ENCODE measurements around the gene ZBTB8OS.
A peak's percentile ranks its signal among the peaks of the same experiment; 100 is the strongest.
"Not testable (repeated sequence)": the region's sequence is repeated elsewhere in the genome, so short reads cannot be mapped to it uniquely, and the experiment has no call there.

The ZBTB8OS gene

GRCh38 chr1:32650752-32651460, 556 bp upstream of the ZBTB8OS start, which contains the start of gene RBBP4:
Gene RBBP4 (plus strand): TSS chr1:32651208. CDS start chr1:32651307, 99 bp downstream.
- peak; percentile 85 for DNase-seq (ENCODE audit: low read depth)

- no peak for DNase-seq (ENCODE audit: low read depth)
Measured at GRCh38 chr1:32647308-32648134, 2.8 kb downstream of the ZBTB8OS start.

- DNase-seq (ENCODE audit: low read depth), result no peak
Measured at GRCh38 chr1:32644426-32644825, 5.9 kb downstream of the ZBTB8OS start.

GRCh38 chr1:32642292-32642827, 8.0 kb downstream of the ZBTB8OS start:
- not testable (repeated sequence) for DNase-seq (ENCODE audit: low read depth)

- DNase-seq (ENCODE audit: low read depth), result no peak
Measured at GRCh38 chr1:32639489-32640075, 10.8 kb downstream of the ZBTB8OS start.

GRCh38 chr1:32636914-32637645, 13.3 kb downstream of the ZBTB8OS start:
- no peak for DNase-seq (ENCODE audit: low read depth)

GRCh38 chr1:32635508-32636277, 14.7 kb downstream of the ZBTB8OS start:
- no peak for DNase-seq (ENCODE audit: low read depth)

GRCh38 chr1:32632829-32633228, 17.5 kb downstream of the ZBTB8OS start:
- no peak for DNase-seq (ENCODE audit: low read depth)

- not testable (repeated sequence) for DNase-seq (ENCODE audit: low read depth)
Measured at GRCh38 chr1:32630173-32630572, 20.2 kb downstream of the ZBTB8OS start.

- no peak for DNase-seq (ENCODE audit: low read depth)
Measured at GRCh38 chr1:32627596-32628162, 22.7 kb downstream of the ZBTB8OS start.

- DNase-seq (ENCODE audit: low read depth), result no peak
Measured at GRCh38 chr1:32626176-32626575, 24.2 kb downstream of the ZBTB8OS start.

GRCh38 chr1:32623775-32624174, 26.6 kb downstream of the ZBTB8OS start:
- no peak for DNase-seq (ENCODE audit: low read depth)

- no peak for DNase-seq (ENCODE audit: low read depth)
Measured at GRCh38 chr1:32622806-32623681, 27.3 kb downstream of the ZBTB8OS start.

- no peak for DNase-seq (ENCODE audit: low read depth)
Measured at GRCh38 chr1:32622205-32622604, 28.1 kb downstream of the ZBTB8OS start.

GRCh38 chr1:32619701-32620485, 30.5 kb downstream of the ZBTB8OS start:
- DNase-seq (ENCODE audit: low read depth), result no peak

GRCh38 chr1:32618673-32619221, 31.6 kb downstream of the ZBTB8OS start:
- DNase-seq (ENCODE audit: low read depth), result no peak

GRCh38 chr1:32613472-32613871, 36.9 kb downstream of the ZBTB8OS start:
- DNase-seq (ENCODE audit: low read depth), result no peak

- DNase-seq (ENCODE audit: low read depth), result peak; percentile 24
Measured at GRCh38 chr1:32612189-32612881, 38.0 kb downstream of the ZBTB8OS start.
